WTC11 (cell line): ENCODE measurements around the gene CADM1. TPM values are rescaled to one million over a fixed set of nuclear protein-coding genes. Genes with fewer than 3 reads are reported as not detected.

ENCODE experiments used
- ATAC-seq: fragments of 200-7000 bp; cut with Tn5 transposase; 2 replicates; pipeline ENCODE4 v1.10.0; 2021; ENCODE audit warnings: mild to moderate bottlenecking, moderate library complexity
- CTCF ChIA-PET: fragments of 300-600 bp; sonication (Branson Sonifier 250); formaldehyde crosslinking; loops from one replicate; lab custom pipeline; 2021; ENCODE audit warnings: antibody characterized with exemption; lab: Charles Lee
- POLR2A ChIA-PET: fragments of 350-600 bp; sonication (Branson Sonifier 250); formaldehyde crosslinking; loops from one replicate; lab custom pipeline; 2021; ENCODE audit warnings: antibody characterized with exemption; lab: Charles Lee
- DNase-seq: peaks from one replicate; pipeline ENCODE4 v3.0.0; 2021; ENCODE audit warnings: low spot score
- H3K27ac Mint-ChIP-seq: 2 replicates; pipeline ENCODE4 v1.8.0; 2021; ENCODE audit warnings: mixed read lengths
- H3K27me3 Mint-ChIP-seq: 2 replicates; pipeline ENCODE4 v1.8.0; 2021; ENCODE audit warnings: low read depth, mild to moderate bottlenecking, moderate library complexity, mixed read lengths
- H3K36me3 Mint-ChIP-seq: 2 replicates; pipeline ENCODE4 v1.8.0; 2021; ENCODE audit warnings: mixed read lengths
- H3K4me1 Mint-ChIP-seq: 2 replicates; pipeline ENCODE4 v1.8.0; 2022; ENCODE audit warnings: mixed read lengths
- H3K4me3 Mint-ChIP-seq: 2 replicates; pipeline ENCODE4 v1.8.0; 2021; ENCODE audit warnings: mild to moderate bottlenecking, moderate library complexity, mixed read lengths
- H3K9me3 Mint-ChIP-seq: 2 replicates; pipeline ENCODE4 v1.8.0; 2021; ENCODE audit warnings: mixed read lengths
- CBFB ChIP-seq: sonication (generic); formaldehyde crosslinking; IDR thresholded peaks from 2 replicates; pipeline ENCODE4 v1.8.1; 2022; ENCODE audit warnings: mild to moderate bottlenecking, low read depth, missing genetic modification reagents
- CREM ChIP-seq: sonication (generic); formaldehyde crosslinking; IDR thresholded peaks from 2 replicates; pipeline ENCODE4 v1.8.1; 2022; ENCODE audit warnings: mild to moderate bottlenecking, missing genetic modification reagents, moderate library complexity
- EMX1 ChIP-seq: fragments of 250-450 bp; sonication (Bioruptor Pico); IDR thresholded peaks from 2 replicates; pipeline ENCODE4 v1.8.0; 2021; ENCODE audit warnings: mild to moderate bottlenecking
- HMGA2 ChIP-seq: fragments of 250-450 bp; sonication (Bioruptor Pico); IDR thresholded peaks from 2 replicates; pipeline ENCODE4 v1.4.0; 2021; ENCODE audit warnings: mild to moderate bottlenecking, moderate library complexity
- MYBL2 ChIP-seq: sonication (generic); formaldehyde crosslinking; IDR thresholded peaks from 2 replicates; pipeline ENCODE4 v1.8.1; 2023; ENCODE audit warnings: mild to moderate bottlenecking, moderate library complexity, missing genetic modification reagents
- NR1H2 ChIP-seq: sonication (generic); formaldehyde crosslinking; IDR thresholded peaks from 2 replicates; pipeline ENCODE4 v1.9.0; 2021; ENCODE audit warnings: mild to moderate bottlenecking, moderate library complexity, missing genetic modification reagents
- RORB ChIP-seq: fragments of 250-450 bp; sonication (Bioruptor Pico); IDR thresholded peaks from 2 replicates; pipeline ENCODE4 v1.9.0; 2021; ENCODE audit warnings: mild to moderate bottlenecking
- SMAD4 ChIP-seq: sonication (generic); formaldehyde crosslinking; IDR thresholded peaks from 2 replicates; pipeline ENCODE4 v1.8.0; 2022; ENCODE audit warnings: mild to moderate bottlenecking, missing genetic modification reagents
- TCF7 ChIP-seq: sonication (generic); formaldehyde crosslinking; IDR thresholded peaks from 2 replicates; pipeline ENCODE4 v1.8.0; 2022; ENCODE audit warnings: mild to moderate bottlenecking, low read depth, missing genetic modification reagents, moderate library complexity
- ZNF138 ChIP-seq: sonication (generic); formaldehyde crosslinking; conservative IDR thresholded peaks from 2 replicates; pipeline ENCODE4 v1.8.1; 2022; ENCODE audit warnings: mild to moderate bottlenecking, moderate library complexity, missing genetic modification reagents
- ZNF219 ChIP-seq: sonication (generic); formaldehyde crosslinking; IDR thresholded peaks from 2 replicates; pipeline ENCODE4 v1.8.0; 2023; ENCODE audit warnings: missing genetic modification reagents, mild to moderate bottlenecking, borderline replicate concordance
- ZNF423 ChIP-seq: fragments of 250-450 bp; sonication (Bioruptor Pico); IDR thresholded peaks from 2 replicates; pipeline ENCODE4 v2.1.2; 2022; ENCODE audit warnings: mild to moderate bottlenecking, moderate library complexity
- total RNA-seq: library from RNA; stranded (reverse); gene quantifications from 3 replicates; pipeline ENCODE4 v1.2.3, GENCODE V29; 2021
- TF ChIP-seq, protein P1 (sequence below): fragments of 250-450 bp; sonication (Bioruptor Pico); IDR thresholded peaks from 2 replicates; pipeline ENCODE4 v1.8.0; 2021; ENCODE audit warnings: mild to moderate bottlenecking
- TF ChIP-seq, protein P2 (sequence below): sonication (generic); formaldehyde crosslinking; IDR thresholded peaks from 2 replicates; pipeline ENCODE4 v1.8.0; 2023; ENCODE audit warnings: missing genetic modification reagents
- TF ChIP-seq, protein P3 (sequence below): sonication (generic); formaldehyde crosslinking; IDR thresholded peaks from 2 replicates; pipeline ENCODE4 v1.8.0; 2022; ENCODE audit warnings: mild to moderate bottlenecking, missing genetic modification reagents
- TF ChIP-seq, protein P4 (sequence below): sonication (generic); formaldehyde crosslinking; IDR thresholded peaks from 2 replicates; pipeline ENCODE4 v1.8.0; 2022; ENCODE audit warnings: missing genetic modification reagents
- TF ChIP-seq, protein P5 (sequence below): fragments of 250-450 bp; sonication (Bioruptor Pico); IDR thresholded peaks from 2 replicates; pipeline ENCODE4 v2.1.2; 2022; ENCODE audit warnings: mild to moderate bottlenecking, moderate library complexity
- TF ChIP-seq, protein P6 (sequence below): fragments of 200-600 bp; IDR thresholded peaks from 2 replicates; pipeline ENCODE4 v1.8.0; 2022; ENCODE audit warnings: antibody characterized with exemption
- TF ChIP-seq, protein P7 (sequence below): sonication (generic); formaldehyde crosslinking; IDR thresholded peaks from 2 replicates; pipeline ENCODE4 v1.8.1; 2022; ENCODE audit warnings: mild to moderate bottlenecking, missing genetic modification reagents, moderate library complexity, borderline replicate concordance
- TF ChIP-seq, protein P8 (sequence below): sonication (generic); formaldehyde crosslinking; IDR thresholded peaks from 2 replicates; pipeline ENCODE4 v1.8.1; 2022; ENCODE audit warnings: missing genetic modification reagents, borderline replicate concordance

CADM1 gene
- total RNA-seq, 1 experiment from 2014 or later, result 26.8 TPM

DNA sequence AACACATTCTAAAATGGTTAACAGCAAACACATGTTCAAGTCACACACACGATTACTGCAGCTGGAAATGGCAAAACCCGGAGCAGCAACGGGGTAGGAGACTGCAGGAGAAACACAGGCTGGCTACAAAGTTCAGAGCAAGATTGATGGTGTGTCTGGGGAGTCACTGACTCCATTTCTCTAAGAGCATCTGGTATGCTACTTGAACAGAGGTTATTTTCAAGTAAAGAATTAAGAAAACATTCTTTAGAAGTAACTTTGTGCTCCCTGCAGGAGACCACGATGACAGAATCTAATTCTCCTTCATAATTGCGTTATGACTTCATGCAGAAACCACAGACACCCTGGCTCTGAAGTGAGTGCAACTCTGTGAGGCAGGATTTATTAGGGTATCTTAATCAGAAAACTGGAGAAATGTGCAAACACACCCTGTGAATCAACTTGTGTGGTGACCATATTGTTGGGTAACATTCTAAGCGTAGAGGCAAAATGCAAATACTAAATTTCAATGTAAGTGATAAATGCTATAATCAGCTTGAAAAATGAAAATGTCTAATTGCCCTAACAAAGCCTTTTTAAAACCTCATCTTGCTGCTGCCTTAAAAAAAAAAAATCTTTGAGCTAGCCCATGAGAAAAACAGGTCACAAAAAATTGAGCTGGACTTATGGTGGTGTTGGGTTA is 303.0 kb downstream of the CADM1 start:
- Mint-ChIP-seq H3K36me3 (no peaks in the 10 kb centered on the region), H3K4me3 (no peak overlapping the region), H3K9me3 (no peaks in the 10 kb centered on the region), H3K27me3 (peaks cover 19% of the 10 kb centered on the region), H3K27ac (no peak overlapping the region)
- CTCF ChIA-PET, result interaction anchor here (0.8 to 1.0 kb wide), 2 partner anchors 10 to 79 kb away, joined by 3 to 5 read pairs; no protein-coding TSS in a partner anchor
- no peak for TF ChIP-seq SMAD4
- TF ChIP-seq, protein P1, sequence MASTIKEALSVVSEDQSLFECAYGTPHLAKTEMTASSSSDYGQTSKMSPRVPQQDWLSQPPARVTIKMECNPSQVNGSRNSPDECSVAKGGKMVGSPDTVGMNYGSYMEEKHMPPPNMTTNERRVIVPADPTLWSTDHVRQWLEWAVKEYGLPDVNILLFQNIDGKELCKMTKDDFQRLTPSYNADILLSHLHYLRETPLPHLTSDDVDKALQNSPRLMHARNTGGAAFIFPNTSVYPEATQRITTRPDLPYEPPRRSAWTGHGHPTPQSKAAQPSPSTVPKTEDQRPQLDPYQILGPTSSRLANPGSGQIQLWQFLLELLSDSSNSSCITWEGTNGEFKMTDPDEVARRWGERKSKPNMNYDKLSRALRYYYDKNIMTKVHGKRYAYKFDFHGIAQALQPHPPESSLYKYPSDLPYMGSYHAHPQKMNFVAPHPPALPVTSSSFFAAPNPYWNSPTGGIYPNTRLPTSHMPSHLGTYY (CRISPR knock-in tag), result no peak
- no peak for TF ChIP-seq RORB (CRISPR knock-in tag)
- TF ChIP-seq, protein P2, sequence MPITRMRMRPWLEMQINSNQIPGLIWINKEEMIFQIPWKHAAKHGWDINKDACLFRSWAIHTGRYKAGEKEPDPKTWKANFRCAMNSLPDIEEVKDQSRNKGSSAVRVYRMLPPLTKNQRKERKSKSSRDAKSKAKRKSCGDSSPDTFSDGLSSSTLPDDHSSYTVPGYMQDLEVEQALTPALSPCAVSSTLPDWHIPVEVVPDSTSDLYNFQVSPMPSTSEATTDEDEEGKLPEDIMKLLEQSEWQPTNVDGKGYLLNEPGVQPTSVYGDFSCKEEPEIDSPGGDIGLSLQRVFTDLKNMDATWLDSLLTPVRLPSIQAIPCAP (CRISPR knock-in tag), result no peak
- TF ChIP-seq, protein P3, sequence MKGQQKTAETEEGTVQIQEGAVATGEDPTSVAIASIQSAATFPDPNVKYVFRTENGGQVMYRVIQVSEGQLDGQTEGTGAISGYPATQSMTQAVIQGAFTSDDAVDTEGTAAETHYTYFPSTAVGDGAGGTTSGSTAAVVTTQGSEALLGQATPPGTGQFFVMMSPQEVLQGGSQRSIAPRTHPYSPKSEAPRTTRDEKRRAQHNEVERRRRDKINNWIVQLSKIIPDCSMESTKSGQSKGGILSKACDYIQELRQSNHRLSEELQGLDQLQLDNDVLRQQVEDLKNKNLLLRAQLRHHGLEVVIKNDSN, result no peak
- TF ChIP-seq ZNF219 (CRISPR knock-in tag), result no peak
- TF ChIP-seq ZNF138 (CRISPR knock-in tag), result no peak
- TF ChIP-seq, protein P4, sequence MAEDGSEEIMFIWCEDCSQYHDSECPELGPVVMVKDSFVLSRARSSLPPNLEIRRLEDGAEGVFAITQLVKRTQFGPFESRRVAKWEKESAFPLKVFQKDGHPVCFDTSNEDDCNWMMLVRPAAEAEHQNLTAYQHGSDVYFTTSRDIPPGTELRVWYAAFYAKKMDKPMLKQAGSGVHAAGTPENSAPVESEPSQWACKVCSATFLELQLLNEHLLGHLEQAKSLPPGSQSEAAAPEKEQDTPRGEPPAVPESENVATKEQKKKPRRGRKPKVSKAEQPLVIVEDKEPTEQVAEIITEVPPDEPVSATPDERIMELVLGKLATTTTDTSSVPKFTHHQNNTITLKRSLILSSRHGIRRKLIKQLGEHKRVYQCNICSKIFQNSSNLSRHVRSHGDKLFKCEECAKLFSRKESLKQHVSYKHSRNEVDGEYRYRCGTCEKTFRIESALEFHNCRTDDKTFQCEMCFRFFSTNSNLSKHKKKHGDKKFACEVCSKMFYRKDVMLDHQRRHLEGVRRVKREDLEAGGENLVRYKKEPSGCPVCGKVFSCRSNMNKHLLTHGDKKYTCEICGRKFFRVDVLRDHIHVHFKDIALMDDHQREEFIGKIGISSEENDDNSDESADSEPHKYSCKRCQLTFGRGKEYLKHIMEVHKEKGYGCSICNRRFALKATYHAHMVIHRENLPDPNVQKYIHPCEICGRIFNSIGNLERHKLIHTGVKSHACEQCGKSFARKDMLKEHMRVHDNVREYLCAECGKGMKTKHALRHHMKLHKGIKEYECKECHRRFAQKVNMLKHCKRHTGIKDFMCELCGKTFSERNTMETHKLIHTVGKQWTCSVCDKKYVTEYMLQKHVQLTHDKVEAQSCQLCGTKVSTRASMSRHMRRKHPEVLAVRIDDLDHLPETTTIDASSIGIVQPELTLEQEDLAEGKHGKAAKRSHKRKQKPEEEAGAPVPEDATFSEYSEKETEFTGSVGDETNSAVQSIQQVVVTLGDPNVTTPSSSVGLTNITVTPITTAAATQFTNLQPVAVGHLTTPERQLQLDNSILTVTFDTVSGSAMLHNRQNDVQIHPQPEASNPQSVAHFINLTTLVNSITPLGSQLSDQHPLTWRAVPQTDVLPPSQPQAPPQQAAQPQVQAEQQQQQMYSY, result no peak
- no peak for TF ChIP-seq CREM
- no peak for TF ChIP-seq TCF7 (CRISPR knock-in tag)
- TF ChIP-seq, protein P5, sequence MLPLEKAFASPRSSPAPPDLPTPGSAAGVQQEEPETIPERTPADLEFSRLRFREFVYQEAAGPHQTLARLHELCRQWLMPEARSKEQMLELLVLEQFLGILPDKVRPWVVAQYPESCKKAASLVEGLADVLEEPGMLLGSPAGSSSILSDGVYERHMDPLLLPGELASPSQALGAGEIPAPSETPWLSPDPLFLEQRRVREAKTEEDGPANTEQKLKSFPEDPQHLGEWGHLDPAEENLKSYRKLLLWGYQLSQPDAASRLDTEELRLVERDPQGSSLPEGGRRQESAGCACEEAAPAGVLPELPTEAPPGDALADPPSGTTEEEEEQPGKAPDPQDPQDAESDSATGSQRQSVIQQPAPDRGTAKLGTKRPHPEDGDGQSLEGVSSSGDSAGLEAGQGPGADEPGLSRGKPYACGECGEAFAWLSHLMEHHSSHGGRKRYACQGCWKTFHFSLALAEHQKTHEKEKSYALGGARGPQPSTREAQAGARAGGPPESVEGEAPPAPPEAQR (CRISPR knock-in tag), result no peak
- TF ChIP-seq, protein P6, sequence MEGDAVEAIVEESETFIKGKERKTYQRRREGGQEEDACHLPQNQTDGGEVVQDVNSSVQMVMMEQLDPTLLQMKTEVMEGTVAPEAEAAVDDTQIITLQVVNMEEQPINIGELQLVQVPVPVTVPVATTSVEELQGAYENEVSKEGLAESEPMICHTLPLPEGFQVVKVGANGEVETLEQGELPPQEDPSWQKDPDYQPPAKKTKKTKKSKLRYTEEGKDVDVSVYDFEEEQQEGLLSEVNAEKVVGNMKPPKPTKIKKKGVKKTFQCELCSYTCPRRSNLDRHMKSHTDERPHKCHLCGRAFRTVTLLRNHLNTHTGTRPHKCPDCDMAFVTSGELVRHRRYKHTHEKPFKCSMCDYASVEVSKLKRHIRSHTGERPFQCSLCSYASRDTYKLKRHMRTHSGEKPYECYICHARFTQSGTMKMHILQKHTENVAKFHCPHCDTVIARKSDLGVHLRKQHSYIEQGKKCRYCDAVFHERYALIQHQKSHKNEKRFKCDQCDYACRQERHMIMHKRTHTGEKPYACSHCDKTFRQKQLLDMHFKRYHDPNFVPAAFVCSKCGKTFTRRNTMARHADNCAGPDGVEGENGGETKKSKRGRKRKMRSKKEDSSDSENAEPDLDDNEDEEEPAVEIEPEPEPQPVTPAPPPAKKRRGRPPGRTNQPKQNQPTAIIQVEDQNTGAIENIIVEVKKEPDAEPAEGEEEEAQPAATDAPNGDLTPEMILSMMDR, result no peak
- no peak for TF ChIP-seq EMX1
- TF ChIP-seq, protein P7, sequence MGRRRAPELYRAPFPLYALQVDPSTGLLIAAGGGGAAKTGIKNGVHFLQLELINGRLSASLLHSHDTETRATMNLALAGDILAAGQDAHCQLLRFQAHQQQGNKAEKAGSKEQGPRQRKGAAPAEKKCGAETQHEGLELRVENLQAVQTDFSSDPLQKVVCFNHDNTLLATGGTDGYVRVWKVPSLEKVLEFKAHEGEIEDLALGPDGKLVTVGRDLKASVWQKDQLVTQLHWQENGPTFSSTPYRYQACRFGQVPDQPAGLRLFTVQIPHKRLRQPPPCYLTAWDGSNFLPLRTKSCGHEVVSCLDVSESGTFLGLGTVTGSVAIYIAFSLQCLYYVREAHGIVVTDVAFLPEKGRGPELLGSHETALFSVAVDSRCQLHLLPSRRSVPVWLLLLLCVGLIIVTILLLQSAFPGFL (CRISPR knock-in tag), result no peak
- TF ChIP-seq CBFB (CRISPR knock-in tag), result no peak
- no peak for TF ChIP-seq HMGA2 (CRISPR knock-in tag)
- TF ChIP-seq MYBL2 (CRISPR knock-in tag), result no peak
- TF ChIP-seq ZNF423 (CRISPR knock-in tag), result no peak
- TF ChIP-seq, protein P8, sequence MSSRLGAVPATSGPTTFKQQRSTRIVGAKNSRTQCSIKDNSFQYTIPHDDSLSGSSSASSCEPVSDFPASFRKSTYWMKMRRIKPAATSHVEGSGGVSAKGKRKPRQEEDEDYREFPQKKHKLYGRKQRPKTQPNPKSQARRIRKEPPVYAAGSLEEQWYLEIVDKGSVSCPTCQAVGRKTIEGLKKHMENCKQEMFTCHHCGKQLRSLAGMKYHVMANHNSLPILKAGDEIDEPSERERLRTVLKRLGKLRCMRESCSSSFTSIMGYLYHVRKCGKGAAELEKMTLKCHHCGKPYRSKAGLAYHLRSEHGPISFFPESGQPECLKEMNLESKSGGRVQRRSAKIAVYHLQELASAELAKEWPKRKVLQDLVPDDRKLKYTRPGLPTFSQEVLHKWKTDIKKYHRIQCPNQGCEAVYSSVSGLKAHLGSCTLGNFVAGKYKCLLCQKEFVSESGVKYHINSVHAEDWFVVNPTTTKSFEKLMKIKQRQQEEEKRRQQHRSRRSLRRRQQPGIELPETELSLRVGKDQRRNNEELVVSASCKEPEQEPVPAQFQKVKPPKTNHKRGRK (CRISPR knock-in tag), result no peak
- TF ChIP-seq NR1H2 (CRISPR knock-in tag), result no peak
- TF ChIP-seq, all 79 proteins: peak for 0
- H3K4me1 Mint-ChIP-seq, result peaks cover 36% of the 10 kb centered on the region
- ATAC-seq (no peak), DNase-seq (no peak)
- POLR2A ChIA-PET, result no interaction called here
